SK-N-SH (cell line): ENCODE measurements around the gene FAAP20. TPM values are rescaled to one million over a fixed set of nuclear protein-coding genes. Genes with fewer than 3 reads are reported as not detected.

ENCODE experiments used
- CTCF ChIA-PET: fragments of 300-600, 350-600 bp; formaldehyde crosslinking; extraction: SDS; loops from one replicate; lab custom pipeline; 2021; lab: Yijun Ruan, JAX
- POLR2A ChIA-PET: fragments of 350-600 bp; sonication (Branson Sonifier 250); formaldehyde crosslinking; extraction: SDS; loops from one replicate; lab custom pipeline; 2020; ENCODE audit warnings: antibody characterized with exemption, inconsistent platforms; lab: Yijun Ruan, JAX
- DNase-seq: peaks from one replicate; pipeline ENCODE4 v3.0.0; 2012
- H2AFZ ChIP-seq: fragments of 200-600 bp; sonication (generic); 2 replicates; pipeline ENCODE4 v1.8.1; 2016; ENCODE audit warnings: antibody characterized with exemption, mild to moderate bottlenecking, low read depth
- H3F3A ChIP-seq: fragments of 200-600 bp; sonication (generic); replicated peaks from 2 replicates; pipeline ENCODE3; 2016; ENCODE audit warnings: antibody characterized with exemption, mild to moderate bottlenecking; ENCODE audit not compliant: insufficient read depth
- H3K27ac ChIP-seq, 2 experiments: fragments of 200-500 bp in 1 of 2; fragments of 200-600 bp in 1 of 2; sonication (Bioruptor generic) in 1 of 2; sonication (generic), shearing (Covaris generic) in 1 of 2; 2 replicates each; pipeline versions ENCODE4 v1.5.1 to v1.6.1; 2014 to 2016; ENCODE audit warnings: low read depth in 2 of 2, inconsistent platforms in 1 of 2, low read length in 1 of 2, mild to moderate bottlenecking in 1 of 2, mixed read lengths in 1 of 2
- H3K27me3 ChIP-seq: fragments of 200-600 bp; sonication (generic), shearing (Covaris generic); 2 replicates; pipeline ENCODE4 v1.6.1; 2016; ENCODE audit warnings: mixed run types; ENCODE audit not compliant: insufficient read depth
- H3K36me3 ChIP-seq, 2 experiments: fragments of 200-500 bp in 1 of 2; fragments of 200-600 bp in 1 of 2; sonication (Bioruptor generic) in 1 of 2; sonication (generic) in 1 of 2; replicated peaks in 1 of 2; 2 replicates each; pipeline versions ENCODE3 to v1.5.1; 2014 to 2016; ENCODE audit warnings: low read length in 1 of 2, mild to moderate bottlenecking in 1 of 2; ENCODE audit not compliant: insufficient read depth in 2 of 2, control insufficient read depth in 1 of 2
- H3K4me1 ChIP-seq, 2 experiments: fragments of 200-500 bp in 1 of 2; fragments of 200-600 bp in 1 of 2; sonication (Bioruptor generic) in 1 of 2; sonication (generic), shearing (Covaris generic) in 1 of 2; 2 replicates each; pipeline versions ENCODE4 v1.5.1 to v1.6.1; 2014 to 2016; ENCODE audit warnings: low read depth in 1 of 2, low read length in 1 of 2, mixed run types in 1 of 2; ENCODE audit not compliant: insufficient read depth in 2 of 2, control insufficient read depth in 1 of 2
- H3K4me2 ChIP-seq: fragments of 200-600 bp; sonication (generic), shearing (Covaris generic); 2 replicates; pipeline ENCODE4 v1.6.1; 2017; ENCODE audit warnings: mixed run types
- H3K4me3 ChIP-seq, 2 experiments: fragments of 200-500 bp in 1 of 2; fragments of 200-600 bp in 1 of 2; sonication (Bioruptor generic) in 1 of 2; sonication (generic), shearing (Covaris generic) in 1 of 2; 2 replicates each; pipeline versions ENCODE4 v1.5.1 to v1.8.1; 2014 to 2016; ENCODE audit warnings: low read depth in 2 of 2, inconsistent platforms in 1 of 2, low read length in 1 of 2, mild to moderate bottlenecking in 1 of 2, mixed read lengths in 1 of 2, moderate library complexity in 1 of 2
- H3K79me2 ChIP-seq: fragments of 200-600 bp; sonication (generic); 2 replicates; pipeline ENCODE4 v1.8.1; 2017; ENCODE audit warnings: mild to moderate bottlenecking; ENCODE audit not compliant: insufficient read depth
- H3K9ac ChIP-seq: fragments of 200-600 bp; sonication (generic); 2 replicates; pipeline ENCODE4 v1.6.1; 2017; ENCODE audit warnings: mixed run types
- H3K9me2 ChIP-seq: fragments of 200-600 bp; sonication (generic); 2 replicates; pipeline ENCODE4 v1.6.1; 2017; ENCODE audit warnings: mixed run types
- H3K9me3 ChIP-seq: fragments of 200-600 bp; sonication (generic); 2 replicates; pipeline ENCODE4 v1.6.1; 2017; ENCODE audit warnings: mixed run types, mild to moderate bottlenecking, moderate library complexity
- H4K20me1 ChIP-seq: fragments of 200-600 bp; sonication (generic); 2 replicates; pipeline ENCODE4 v1.6.1; 2017; ENCODE audit warnings: mild to moderate bottlenecking, mixed run types; ENCODE audit not compliant: insufficient read depth
- EZH2phosphoT487 ChIP-seq: fragments of 200-600 bp; sonication (generic); IDR thresholded peaks from 2 replicates; pipeline ENCODE4 v1.6.1; 2017; ENCODE audit warnings: low read depth, mixed run types, mild to moderate bottlenecking, antibody characterized with exemption, moderate library complexity, borderline replicate concordance
- FOXJ3 ChIP-seq: sonication (generic); formaldehyde crosslinking; IDR thresholded peaks from 2 replicates; pipeline ENCODE4 v1.5.1; 2020; ENCODE audit warnings: mild to moderate bottlenecking, missing genetic modification reagents
- MEF2A ChIP-seq: IDR thresholded peaks from 2 replicates; pipeline ENCODE4 v1.4.0; 2012; ENCODE audit warnings: low read depth, borderline replicate concordance
- MXI1 ChIP-seq: IDR thresholded peaks from 2 replicates; pipeline ENCODE4 v1.6.1; 2012; ENCODE audit warnings: mild to moderate bottlenecking, low read depth, low read length, improper control_type of control experiment
- NRF1 ChIP-seq: IDR thresholded peaks from 2 replicates; pipeline ENCODE4 v1.6.1; 2012; ENCODE audit warnings: low read depth, mild to moderate bottlenecking, low read length
- RCOR1 ChIP-seq: fragments of 150-350 bp; IDR thresholded peaks from 2 replicates; pipeline ENCODE4 v1.6.1; 2017; ENCODE audit warnings: antibody characterized with exemption, low read length
- REST ChIP-seq: IDR thresholded peaks from 2 replicates; pipeline ENCODE4 v1.6.1; 2012; ENCODE audit warnings: mild to moderate bottlenecking, low read depth, low read length, moderate library complexity
- RFX5 ChIP-seq: IDR thresholded peaks from 2 replicates; pipeline ENCODE4 v1.6.1; 2012; ENCODE audit warnings: mild to moderate bottlenecking, improper control_type of control experiment, low read length
- RXRA ChIP-seq: IDR thresholded peaks from 2 replicates; pipeline ENCODE4 v1.4.0; 2012; ENCODE audit warnings: low read depth, mild to moderate bottlenecking, borderline replicate concordance
- SIN3A ChIP-seq: IDR thresholded peaks from 2 replicates; pipeline ENCODE4 v1.6.1; 2012; ENCODE audit warnings: low read depth, mild to moderate bottlenecking, low read length, moderate library complexity, borderline replicate concordance
- TAF1 ChIP-seq: IDR thresholded peaks from 2 replicates; pipeline ENCODE4 v1.6.1; 2012; ENCODE audit warnings: low read depth, mild to moderate bottlenecking, low read length, moderate library complexity, borderline replicate concordance
- TCF12 ChIP-seq: IDR thresholded peaks from 2 replicates; pipeline ENCODE4 v1.4.0; 2012
- TEAD4 ChIP-seq: IDR thresholded peaks from 2 replicates; pipeline ENCODE4 v1.4.0; 2012; ENCODE audit warnings: mild to moderate bottlenecking, borderline replicate concordance; ENCODE audit not compliant: insufficient read depth
- USF1 ChIP-seq: IDR thresholded peaks from 2 replicates; pipeline ENCODE4 v1.4.0; 2012; ENCODE audit warnings: low read depth, borderline replicate concordance
- USF2 ChIP-seq: fragments of 150-350 bp; IDR thresholded peaks from 2 replicates; pipeline ENCODE4 v1.6.1; 2017; ENCODE audit warnings: antibody characterized with exemption, low read length, low read depth, borderline replicate concordance
- WGBS: methylation state at CpG from one replicate; pipeline ENCODE4 v1.1.6; 2017; ENCODE audit warnings: low lambda C conversion rate; 5-methylcytosine and 5-hydroxymethylcytosine counted together
- polyA plus RNA-seq, 3 experiments: library from polyadenylated mRNA; depleted of rRNA; stranded (reverse); fragments of >200 nt; gene quantifications; 2 replicates each; pipeline ENCODE4 v1.2.3, GENCODE V29; 2012

The FAAP20 gene
- polyA plus RNA-seq, 1 of the 3 experiments (the other 2 are of a cell fraction), result 58.3 TPM

- Histone ChIP-seq H3K9ac (no peak overlapping the region), H3K27me3 (no peaks in the 10 kb centered on the region), H3F3A (peaks cover 11% of the 10 kb centered on the region), H3K27ac (no peak overlapping the region), H3K9me2 (no peaks in the 10 kb centered on the region), H3K36me3 (no peaks in the 10 kb centered on the region), H2AFZ (no peak overlapping the region), H3K4me1 (peaks cover 15 to 30% of the 10 kb centered on the region in 2 experiments; a peak in 2 of 4 replicates), H3K79me2 (no peaks in the 10 kb centered on the region), H3K9me3 (no peaks in the 10 kb centered on the region), H3K4me2 (no peak overlapping the region), H4K20me1 (no peaks in the 10 kb centered on the region), H3K4me3 (no peak overlapping the region)
- ChIA-PET CTCF (interaction anchor here (1.5 kb wide), 1 partner anchor 165 kb away, joined by 9 read pairs; no protein-coding TSS in a partner anchor), POLR2A (no interaction called here)
- 83% methylated on average over 7 of the region's 7 CpGs for WGBS
- TF ChIP-seq RCOR1, result no peak
- TF ChIP-seq USF2, result no peak
- no peak for TF ChIP-seq TEAD4
- no peak for DNase-seq
These were observed 22.1 kb upstream of the FAAP20 start for GRCh38 chr1:2216767-2217058.

GRCh38 chr1:2215909-2216766, 21.6 kb upstream of the FAAP20 start:
- Histone ChIP-seq H3K27ac (no peak overlapping the region), H3F3A (peaks cover 11% of the 10 kb centered on the region), H3K4me1 (peaks cover 15 to 30% of the 10 kb centered on the region in 2 experiments; a peak in 2 of 4 replicates), H3K9ac (no peak overlapping the region), H4K20me1 (no peaks in the 10 kb centered on the region), H2AFZ (no peak overlapping the region), H3K27me3 (no peaks in the 10 kb centered on the region), H3K4me2 (no peak overlapping the region), H3K9me2 (no peaks in the 10 kb centered on the region), H3K79me2 (no peaks in the 10 kb centered on the region), H3K4me3 (no peak overlapping the region), H3K36me3 (no peaks in the 10 kb centered on the region), H3K9me3 (no peaks in the 10 kb centered on the region)
- DNase-seq, result no peak
- ChIA-PET POLR2A (no interaction called here), CTCF (interaction anchor here (1.1 to 1.5 kb wide), 2 partner anchors 42 to 166 kb away, joined by 3 to 9 read pairs; no protein-coding TSS in a partner anchor)
- 100% methylated on average over 5 of the region's 25 CpGs for WGBS
- TF ChIP-seq TAF1 (no peak), MEF2A (no peak)

GRCh38 chr1:2215329-2215728, 20.8 kb upstream of the FAAP20 start:
- Histone ChIP-seq H3K79me2 (no peaks in the 10 kb centered on the region), H3K27me3 (no peaks in the 10 kb centered on the region), H3K4me1 (peaks cover 15 to 30% of the 10 kb centered on the region in 2 experiments; a peak in 2 of 4 replicates), H3K27ac (no peak overlapping the region), H4K20me1 (no peaks in the 10 kb centered on the region), H3K9me3 (no peaks in the 10 kb centered on the region), H3K9me2 (no peaks in the 10 kb centered on the region), H3K4me3 (no peak overlapping the region), H3F3A (peaks cover 11% of the 10 kb centered on the region), H3K36me3 (no peaks in the 10 kb centered on the region), H3K4me2 (no peak overlapping the region), H2AFZ (no peak overlapping the region), H3K9ac (no peak overlapping the region)
- POLR2A ChIA-PET, result no interaction called here
- WGBS, result 96% methylated on average over 7 of the region's 14 CpGs
- CTCF ChIA-PET, result interaction anchor here (1.1 to 1.5 kb wide), 2 partner anchors 41 to 166 kb away, joined by 3 to 9 read pairs; no protein-coding TSS in a partner anchor
- DNase-seq, result no peak
- TF ChIP-seq RFX5 (no peak), MXI1 (no peak), EZH2phosphoT487 (no peak), FOXJ3 (CRISPR knock-in tag) (no peak), SIN3A (no peak), RXRA (no peak), REST (no peak), TCF12 (no peak), USF1 (no peak), MEF2A (no peak), NRF1 (no peak)
